WTC11 (cell line): Measurements from ENCODE around the gene SLC25A53.

Source experiments
- CREB1 ChIP-seq: sonication (generic); formaldehyde crosslinking; IDR thresholded peaks from 2 replicates; pipeline ENCODE4 v1.8.0; 2023; ENCODE audit warnings: mild to moderate bottlenecking, missing genetic modification reagents
- CTCF ChIP-seq: fragments of 200-600 bp; IDR thresholded peaks from 2 replicates; pipeline ENCODE4 v1.8.0; 2022; ENCODE audit warnings: antibody characterized with exemption
- JUN ChIP-seq: sonication (generic); formaldehyde crosslinking; IDR thresholded peaks from 2 replicates; pipeline ENCODE4 v1.8.0; 2023; ENCODE audit warnings: mild to moderate bottlenecking, missing genetic modification reagents
- MYBL2 ChIP-seq: sonication (generic); formaldehyde crosslinking; IDR thresholded peaks from 2 replicates; pipeline ENCODE4 v1.8.1; 2023; ENCODE audit warnings: mild to moderate bottlenecking, moderate library complexity, missing genetic modification reagents
- NFYB ChIP-seq: sonication (generic); formaldehyde crosslinking; conservative IDR thresholded peaks from 2 replicates; pipeline ENCODE4 v1.8.0; 2022; ENCODE audit warnings: low read depth, missing genetic modification reagents
- NR3C1 ChIP-seq: sonication (generic); formaldehyde crosslinking; conservative IDR thresholded peaks from 2 replicates; pipeline ENCODE4 v1.8.1; 2023; ENCODE audit warnings: low read depth, mild to moderate bottlenecking, missing genetic modification reagents
- ZNF121 ChIP-seq: sonication (generic); formaldehyde crosslinking; IDR thresholded peaks from 2 replicates; pipeline ENCODE4 v1.8.0; 2023; ENCODE audit warnings: missing genetic modification reagents
- ZNF317 ChIP-seq: sonication (generic); formaldehyde crosslinking; IDR thresholded peaks from 2 replicates; pipeline ENCODE4 v1.8.1; 2023; ENCODE audit warnings: low read depth, mild to moderate bottlenecking, moderate library complexity, missing genetic modification reagents, borderline replicate concordance

- TF ChIP-seq JUN (CRISPR knock-in tag) (no peak), CTCF (no peak), MYBL2 (CRISPR knock-in tag) (no peak), NR3C1 (CRISPR knock-in tag) (no peak), NFYB (CRISPR knock-in tag) (no peak), CREB1 (CRISPR knock-in tag) (no peak), ZNF121 (no peak), ZNF317 (CRISPR knock-in tag) (no peak)
Measured at GRCh38 chrX:104098919-104099318, 57.9 kb downstream of the SLC25A53 start.
